ENCODE measurements around the gene SLC12A4. TPM values are rescaled to one million over a fixed set of nuclear protein-coding genes. Genes with fewer than 3 reads are reported as not detected.

Gene SLC12A4
- total RNA-seq, 1 donor from 2014 or later = 121 TPM

GRCh38 chr16:67965668-67966548, 2.5 kb downstream of the SLC12A4 start:
- intact Hi-C loops (cut with DNase I) = loop anchor here (2.0 kb wide), 1 partner anchor 25 kb away; no protein-coding TSS in a partner anchor
- no peak for DNase-seq (ENCODE audit: low spot score)

- intact Hi-C loops (cut with DNase I) = loop anchor here (2.0 kb wide), 1 partner anchor 24 kb away; no protein-coding TSS in a partner anchor
- no peak for DNase-seq (ENCODE audit: low spot score)
Observed at GRCh38 chr16:67964477-67965131, 3.8 kb downstream of the SLC12A4 start.

- intact Hi-C loops (cut with DNase I) = loop anchor here (2.0 kb wide), 1 partner anchor 23 kb away; no protein-coding TSS in a partner anchor
- DNase-seq (ENCODE audit: low spot score) = no peak
Observed at GRCh38 chr16:67963662-67964321, 4.6 kb downstream of the SLC12A4 start.

- intact Hi-C loops (cut with DNase I) = no loop called here
- DNase-seq (ENCODE audit: low spot score) = no peak
Observed at GRCh38 chr16:67963292-67963661, 5.2 kb downstream of the SLC12A4 start.

GRCh38 chr16:67962135-67962534, 6.3 kb downstream of the SLC12A4 start:
- DNase-seq (ENCODE audit: low spot score) = no peak
- intact Hi-C loops (cut with DNase I) = no loop called here

- no peak for DNase-seq (ENCODE audit: low spot score)
- intact Hi-C loops (cut with DNase I) = no loop called here
Observed at GRCh38 chr16:67961551-67961957, 6.9 kb downstream of the SLC12A4 start.

GRCh38 chr16:67959536-67960329, 8.7 kb downstream of the SLC12A4 start:
- intact Hi-C loops (cut with DNase I) = no loop called here
- DNase-seq (ENCODE audit: low spot score) = peak; percentile 92

GRCh38 chr16:67957622-67958021, 10.8 kb downstream of the SLC12A4 start:
- DNase-seq (ENCODE audit: low spot score) = no peak
- intact Hi-C loops (cut with DNase I) = no loop called here

GRCh38 chr16:67954421-67955196, 13.8 kb downstream of the SLC12A4 start:
- intact Hi-C loops (cut with DNase I) = no loop called here
- no peak for DNase-seq (ENCODE audit: low spot score)

GRCh38 chr16:67953641-67954375, 14.6 kb downstream of the SLC12A4 start:
- DNase-seq (ENCODE audit: low spot score) = no peak
- intact Hi-C loops (cut with DNase I) = no loop called here

- peak; percentile 85 for DNase-seq (ENCODE audit: low spot score)
- intact Hi-C loops (cut with DNase I) = no loop called here
Observed at GRCh38 chr16:67951485-67951884, 17.0 kb downstream of the SLC12A4 start.

GRCh38 chr16:67950335-67950843, 18.0 kb downstream of the SLC12A4 start:
- intact Hi-C loops (cut with DNase I) = no loop called here
- DNase-seq (ENCODE audit: low spot score) = no peak

- DNase-seq (ENCODE audit: low spot score) = no peak
- intact Hi-C loops (cut with DNase I) = no loop called here
Observed at GRCh38 chr16:67949645-67950044, 18.8 kb downstream of the SLC12A4 start.

- DNase-seq (ENCODE audit: low spot score) = no peak
- intact Hi-C loops (cut with DNase I) = no loop called here
Observed at GRCh38 chr16:67948015-67948414, 20.4 kb downstream of the SLC12A4 start.

- DNase-seq (ENCODE audit: low spot score) = no peak
Observed at GRCh38 chr16:67946966-67947558, 21.4 kb downstream of the SLC12A4 start.

GRCh38 chr16:67946128-67946569, 22.3 kb downstream of the SLC12A4 start:
- DNase-seq (ENCODE audit: low spot score) = no peak
- intact Hi-C loops (cut with DNase I) = no loop called here

More at GRCh38 chr16:67946966-67947558, 21.4 kb downstream of the SLC12A4 start:
- intact Hi-C loops (cut with DNase I) = no loop called here

- intact Hi-C loops (cut with DNase I) = no loop called here
Observed at GRCh38 chr16:67945392-67945933, 23.0 kb downstream of the SLC12A4 start.

More at GRCh38 chr16:67945392-67945933, 23.0 kb downstream of the SLC12A4 start:
- no peak for DNase-seq (ENCODE audit: low spot score)
